Measurements from ENCODE around the gene PARP15.

- TF ChIP-seq ZNF274 (IDR thresholded peaks at IDR 0.05; ENCODE audit: low read depth, low read length) (no peak), EZH2phosphoT487 (IDR thresholded peaks at IDR 0.05; ENCODE audit: borderline replicate concordance) (no peak), CTCF (IDR thresholded peaks at IDR 0.05 in 2 of 3, conservative IDR thresholded peaks at IDR 0.05 in 1 of 3; ENCODE audit: borderline replicate concordance in 1 of 3, insufficient read depth in 1 of 3, low read depth in 2 of 3, low read length in 2 of 3) (no peak), ELF1 (IDR thresholded peaks at IDR 0.05; ENCODE audit: borderline replicate concordance, low read depth) (no peak), POLR2A (IDR thresholded peaks at IDR 0.05; ENCODE audit: borderline replicate concordance, extremely low read depth, insufficient read depth, insufficient read length) (no peak), EZH2 (IDR thresholded peaks at IDR 0.05) (no peak), POLR2AphosphoS5 (IDR thresholded peaks at IDR 0.05; ENCODE audit: low read depth, low read length) (no peak)
- TF ChIP-seq, protein P1, sequence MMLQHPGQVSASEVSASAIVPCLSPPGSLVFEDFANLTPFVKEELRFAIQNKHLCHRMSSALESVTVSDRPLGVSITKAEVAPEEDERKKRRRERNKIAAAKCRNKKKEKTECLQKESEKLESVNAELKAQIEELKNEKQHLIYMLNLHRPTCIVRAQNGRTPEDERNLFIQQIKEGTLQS (IDR thresholded peaks at IDR 0.05), result no peak
These were observed 104.5 kb downstream of the PARP15 start for GRCh38 chr3:122681974-122682409.
